Colon (tissue), 2 donors: Measurements from ENCODE around the gene FLII.
"Not testable (repeated sequence)": the region's sequence is repeated elsewhere in the genome, so short reads cannot be mapped to it uniquely, and the experiment has no call there.

ENCODE experiments used
- FAIRE-seq: peaks from 2 replicates; lab custom pipeline; 2012; peaks lifted over from hg19 to GRCh38; lab: Jason Lieb, UNC
- donor health status: control.
- donor health status: control.

Gene FLII

DNA sequence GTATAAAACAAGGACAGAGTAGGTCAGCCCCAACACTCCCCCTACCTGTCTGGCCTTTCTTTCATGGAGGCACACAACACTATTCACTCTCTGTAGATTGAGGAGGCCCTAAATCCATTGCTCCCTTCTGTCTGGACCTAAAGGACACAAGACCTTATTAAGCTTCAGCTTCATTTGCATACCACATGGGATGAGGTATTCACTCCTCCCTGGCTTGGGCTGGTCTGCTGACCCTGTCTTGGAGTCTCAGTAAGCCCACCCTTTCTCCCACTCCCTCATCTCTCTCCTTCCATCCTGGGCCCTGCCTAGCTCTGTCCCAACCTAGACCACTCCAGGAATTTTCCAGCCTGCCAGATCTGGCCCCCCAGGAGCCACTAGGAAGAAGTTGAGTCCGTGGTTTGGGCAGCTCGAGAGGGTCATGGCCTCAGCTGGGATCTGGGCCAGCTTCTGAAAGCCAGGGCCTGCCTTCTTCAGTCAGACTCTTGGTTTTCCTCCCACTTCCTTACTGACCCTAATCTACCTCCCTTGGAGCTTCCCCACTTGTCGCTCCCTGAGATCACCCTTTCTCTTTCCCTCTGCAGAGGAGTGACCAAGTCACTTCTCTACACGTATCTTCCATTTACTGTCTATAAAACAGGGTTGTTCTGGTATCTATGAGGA lies 39.7 kb downstream of the FLII start:
- FAIRE-seq: no peak

DNA sequence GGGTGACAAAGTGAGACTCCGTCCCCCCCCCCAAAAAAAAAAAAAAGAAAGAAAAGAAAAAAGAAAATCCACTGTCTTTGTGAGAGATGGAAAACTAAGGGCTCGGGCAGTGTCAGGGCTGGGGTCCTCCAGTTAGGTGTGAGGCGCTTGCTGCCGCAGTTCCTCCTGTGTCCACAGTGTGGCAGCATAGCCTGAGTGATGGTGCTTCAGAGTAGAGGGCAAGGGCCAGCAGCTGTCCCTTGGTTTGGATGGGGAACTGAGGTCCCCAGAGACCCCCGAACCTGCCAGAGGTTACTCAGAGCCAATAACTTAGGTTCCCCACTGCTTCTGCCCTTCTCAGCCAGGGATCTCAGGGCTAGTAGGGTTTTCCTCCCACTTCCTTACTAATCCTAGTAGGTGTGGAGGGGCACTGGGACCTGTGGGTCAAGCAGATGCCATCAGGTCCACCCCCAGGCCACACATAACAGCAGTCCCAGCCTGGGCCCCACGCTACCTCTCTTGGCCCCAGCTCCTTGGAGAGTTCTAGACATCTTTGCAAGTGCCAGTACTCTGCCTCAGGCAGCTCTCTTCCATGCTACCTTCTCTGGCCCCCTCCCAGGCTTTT lies 41.0 kb downstream of the FLII start:
- no peak for FAIRE-seq

DNA sequence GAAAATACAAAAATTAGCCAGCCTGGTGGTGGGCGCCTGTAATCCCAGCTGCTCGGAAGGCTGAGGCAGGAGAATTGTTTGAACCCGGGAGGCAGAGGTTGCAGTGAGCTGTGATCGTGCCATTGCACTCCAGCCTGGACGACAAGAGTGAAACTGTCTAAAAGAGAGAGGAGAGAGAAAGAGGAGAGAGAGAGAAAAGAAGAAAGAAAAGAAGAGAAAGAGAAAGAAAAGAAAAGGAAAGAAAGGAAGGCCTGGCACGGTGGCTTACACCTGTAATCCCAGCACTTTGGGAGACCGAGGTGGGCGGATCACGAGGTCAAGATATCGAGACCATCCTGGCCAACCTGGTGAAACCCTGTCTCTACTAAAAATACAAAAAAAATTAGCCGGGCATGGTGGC lies 41.6 kb downstream of the FLII start:
- FAIRE-seq: not testable (repeated sequence)

DNA sequence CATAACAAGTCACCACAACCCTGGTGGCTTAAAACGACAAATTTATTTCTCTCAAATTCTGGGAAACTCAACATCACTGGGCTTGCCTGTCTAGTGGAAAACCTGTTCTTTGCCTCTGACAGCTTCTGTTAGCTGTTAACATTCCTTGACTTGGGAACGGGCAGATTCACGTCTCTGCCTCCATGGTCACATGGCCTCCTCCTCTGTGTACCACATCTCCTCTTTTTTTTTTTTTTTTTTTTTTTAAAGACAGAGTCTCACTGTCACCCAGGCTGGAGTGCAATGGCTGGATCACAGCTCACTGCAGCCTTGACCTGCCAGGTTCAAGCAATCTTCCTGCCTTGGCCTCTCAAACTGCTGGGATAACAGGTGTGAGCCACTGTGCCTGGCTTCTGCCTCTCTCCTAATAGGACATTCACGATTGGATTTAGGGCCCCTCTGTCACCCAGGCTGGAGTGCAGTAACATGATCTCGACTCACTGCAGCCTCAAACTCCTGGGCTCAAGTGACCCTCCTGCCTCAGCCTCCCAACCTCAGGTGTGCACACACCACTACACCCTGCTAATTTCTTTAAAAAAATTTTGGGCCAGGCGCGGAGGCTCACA lies 44.8 kb downstream of the FLII start:
- no peak for FAIRE-seq

DNA sequence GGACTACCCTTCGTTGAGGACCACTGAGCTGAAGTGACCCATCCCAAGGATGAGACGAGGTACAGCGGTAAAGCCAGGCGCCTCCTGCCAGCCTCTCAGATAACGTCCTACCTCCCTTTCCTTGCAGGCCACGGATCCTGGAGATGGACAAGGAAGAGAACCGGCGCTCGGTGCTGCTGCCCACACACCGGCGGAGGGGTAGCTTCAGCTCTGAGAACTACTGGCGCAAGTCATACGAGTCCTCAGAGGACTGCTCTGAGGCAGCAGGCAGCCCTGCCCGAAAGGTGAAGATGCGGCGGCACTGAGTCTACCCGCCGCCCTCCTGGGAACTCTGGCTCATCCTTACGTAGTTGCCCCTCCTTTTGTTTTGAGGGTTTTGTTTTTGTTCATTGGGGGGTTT lies 50.4 kb downstream of the FLII start:
- no peak for FAIRE-seq

DNA sequence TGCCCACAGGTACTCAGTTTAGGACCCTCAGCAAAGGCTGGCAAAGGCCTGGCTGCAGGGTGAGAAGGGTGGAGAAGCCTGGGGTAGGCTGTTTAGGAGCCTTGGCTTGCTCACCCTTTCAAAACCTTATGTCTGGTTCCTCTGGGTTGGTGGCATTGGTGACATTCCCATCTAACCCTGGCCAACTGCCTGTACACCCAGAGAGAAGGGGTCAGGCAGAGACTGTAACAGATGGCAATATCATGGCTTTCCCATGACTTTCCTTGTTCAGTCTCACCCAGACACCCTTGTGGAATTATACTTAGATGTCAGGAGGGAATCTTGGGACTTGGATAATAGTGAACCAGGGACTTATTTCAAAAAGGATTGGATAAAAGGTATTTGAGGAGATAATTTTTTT lies 51.6 kb downstream of the FLII start:
- no peak for FAIRE-seq

DNA sequence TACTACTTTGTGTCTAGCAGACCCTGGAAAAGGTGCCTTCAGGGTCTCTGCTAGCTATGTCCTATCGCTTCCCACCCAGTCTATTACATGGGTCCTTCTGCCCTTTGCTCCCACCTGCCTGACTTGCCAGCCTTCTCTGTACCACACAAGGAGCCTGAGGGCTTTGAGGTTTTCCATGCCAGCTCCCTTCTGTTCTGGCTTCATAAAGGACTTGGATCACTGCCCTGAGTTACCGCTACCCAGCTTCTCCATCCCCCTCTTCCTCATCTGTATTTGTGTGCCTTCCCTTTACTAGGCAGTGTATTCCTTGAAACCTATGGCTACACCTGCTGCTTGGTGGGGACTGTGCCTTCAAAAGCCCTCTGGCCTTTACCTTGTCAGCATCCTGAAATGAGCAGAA lies 52.7 kb downstream of the FLII start:
- no peak for FAIRE-seq

DNA sequence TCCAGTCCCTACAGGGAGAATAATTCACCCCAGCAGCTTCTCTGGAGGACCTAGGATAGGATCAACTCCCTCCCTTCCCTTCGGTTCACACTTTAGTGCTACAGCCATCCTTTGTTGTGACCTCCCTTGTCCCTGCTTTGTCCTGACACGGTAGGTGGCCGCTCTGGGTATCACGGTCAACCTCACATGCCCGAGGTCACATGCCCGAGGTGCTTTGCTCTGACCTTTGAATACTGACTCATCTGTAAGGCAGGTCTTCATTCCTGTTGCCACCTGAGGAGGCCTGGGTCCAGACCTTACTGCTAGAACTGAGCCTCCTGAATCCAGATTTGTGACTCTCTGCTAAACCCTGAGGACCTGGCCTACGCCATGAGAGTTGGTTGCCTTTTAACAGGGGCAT lies 55.2 kb downstream of the FLII start:
- FAIRE-seq: no peak

DNA sequence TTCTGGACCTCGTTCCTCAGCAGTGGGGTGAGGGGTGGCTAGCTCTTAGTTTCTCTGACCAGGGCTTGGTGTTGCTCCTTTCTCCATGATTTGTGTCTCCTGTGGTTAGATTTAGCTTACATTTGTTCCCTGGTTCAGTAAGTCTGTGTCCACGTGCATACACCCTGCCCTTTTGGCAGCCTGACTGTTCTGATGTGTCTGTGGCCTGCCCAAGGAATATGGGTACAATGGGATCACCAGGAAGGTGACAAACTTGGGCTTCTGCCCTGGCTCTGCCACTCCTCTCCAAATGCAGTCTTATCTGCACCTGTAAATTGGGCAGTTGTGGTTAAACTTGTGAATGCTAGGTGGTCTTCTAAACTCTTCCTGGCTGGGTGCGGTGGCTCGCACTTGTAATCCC lies 57.4 kb downstream of the FLII start:
- no peak for FAIRE-seq

DNA sequence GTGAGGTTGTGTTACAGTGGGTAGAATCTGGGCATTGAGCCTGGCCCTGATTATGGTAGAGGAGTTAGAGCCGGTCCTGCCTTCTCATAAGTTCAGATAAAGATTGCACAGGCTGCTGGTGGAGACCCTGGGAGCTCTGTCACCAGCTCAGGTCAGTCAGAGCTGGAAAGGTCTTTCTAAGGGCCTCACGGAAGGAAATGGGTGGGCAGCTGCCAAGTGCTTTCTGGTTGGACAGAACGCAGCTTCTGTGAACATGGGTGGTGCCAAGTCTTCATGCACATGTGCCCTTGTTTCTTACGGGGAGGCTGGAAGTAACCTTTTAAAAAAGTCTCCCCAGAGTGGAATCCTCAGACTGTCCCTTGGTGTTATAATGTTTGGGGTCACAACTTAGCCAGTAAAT lies 60.0 kb downstream of the FLII start:
- no peak for FAIRE-seq

DNA sequence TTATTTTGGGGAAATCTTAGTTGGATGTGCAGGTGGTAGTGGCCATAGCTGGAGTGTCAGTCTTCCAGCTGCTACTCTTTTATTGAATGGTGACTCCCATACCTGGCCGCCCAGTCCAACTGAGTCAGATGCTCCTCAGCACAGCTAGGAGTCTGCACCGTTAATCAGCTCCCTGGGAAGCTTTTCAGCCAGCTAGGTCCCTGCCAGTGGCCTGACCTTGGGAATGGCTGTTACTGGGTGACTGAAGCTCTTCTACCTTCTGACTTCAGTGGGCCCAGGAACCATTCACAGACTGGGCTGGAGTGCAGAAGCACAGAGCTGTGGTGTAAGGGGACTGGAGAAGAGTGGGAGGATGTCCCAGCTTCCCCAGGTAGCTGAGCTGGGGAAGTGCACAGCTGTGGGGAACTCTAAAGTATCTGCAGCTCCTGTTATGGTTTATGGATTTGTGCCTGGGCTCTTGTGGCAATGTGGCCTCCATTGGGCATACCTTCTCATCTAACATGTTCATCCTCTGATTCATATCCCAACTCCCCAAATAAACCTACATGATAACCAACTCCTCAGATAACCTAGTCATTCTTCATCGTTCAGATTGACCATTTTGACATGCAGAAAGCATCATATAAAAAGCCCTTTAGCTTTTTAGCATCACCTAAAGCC lies 60.9 kb downstream of the FLII start:
- no peak for FAIRE-seq

DNA sequence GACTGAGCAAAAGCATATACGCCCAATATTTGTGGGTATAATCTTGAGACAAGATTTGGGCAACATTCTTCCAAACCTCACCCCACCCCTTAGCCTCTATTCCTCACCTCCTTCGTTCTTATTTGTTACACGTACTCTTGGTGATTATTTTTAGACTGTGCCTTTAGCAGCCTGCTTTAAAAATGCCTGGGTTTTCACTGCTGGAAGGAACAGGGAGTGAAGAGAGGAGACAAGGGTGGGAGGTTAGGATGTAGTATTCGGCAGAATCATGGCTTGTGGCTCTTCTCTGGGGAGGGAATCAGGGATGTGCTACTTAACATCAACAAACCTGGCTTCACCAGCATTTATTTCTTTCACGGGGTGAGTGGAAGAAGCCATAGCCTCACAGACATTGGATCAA lies 63.3 kb downstream of the FLII start:
- no peak for FAIRE-seq
